Peyer's patch (tissue), 4 donors: Measurements from ENCODE around the gene LRP5. TPM values are rescaled to one million over a fixed set of nuclear protein-coding genes. Genes with fewer than 3 reads are reported as not detected.

Experiments used
- DNase-seq, 3 donors: peaks; one replicate each; pipeline ENCODE4 v3.0.0-alpha.2; 2017 to 2019
- H3K27ac ChIP-seq, 4 donors: fragments of 200-600 bp; sonication (generic); one replicate each; pipeline ENCODE4 v1.5.1; 2016 to 2019
- H3K27me3 ChIP-seq, 2 donors: fragments of 200-600 bp; sonication (generic); one replicate each; pipeline ENCODE4 v1.5.1; 2019
- H3K36me3 ChIP-seq, 3 donors: fragments of 200-600 bp; sonication (generic); one replicate each; pipeline ENCODE4 v1.5.1; 2016 to 2019
- H3K4me1 ChIP-seq, 4 donors: fragments of 200-600 bp; sonication (generic); one replicate each; pipeline ENCODE4 v1.5.1; 2016 to 2019
- H3K4me3 ChIP-seq, 4 donors: fragments of 200-600 bp; sonication (generic); 1 replicate in 3 of 4; 2 replicates in 1 of 4; pipeline ENCODE4 v1.5.1; 2016 to 2019; ENCODE audit warnings: mild to moderate bottlenecking in 1 of 4
- H3K9me3 ChIP-seq, 4 donors: fragments of 200-600 bp; sonication (generic); one replicate each; pipeline ENCODE4 v1.5.1; 2016 to 2019; ENCODE audit warnings: mild to moderate bottlenecking in 1 of 4
- POLR2A ChIP-seq, 2 donors: fragments of 450-650 bp; IDR thresholded peaks; one replicate each; pipeline ENCODE4 v1.5.1; 2017; ENCODE audit warnings: antibody characterized with exemption in 2 of 2, mild to moderate bottlenecking in 2 of 2, moderate library complexity in 2 of 2
- total RNA-seq, 4 donors: library from RNA; depleted of rRNA; stranded (reverse); fragments of >200 nt; gene quantifications; one replicate each; pipeline ENCODE4 v1.1.0, GENCODE V29; 2016
- TF ChIP-seq, protein P1 (sequence below), 6 experiments: fragments of 450-650 bp in 4 of 6; fragments of 200-600 bp in 2 of 6; sonication (generic) in 1 of 6; IDR thresholded peaks; one replicate each; pipeline ENCODE4 v1.5.1; 2017 to 2019; ENCODE audit warnings: antibody characterized with exemption in 6 of 6, mild to moderate bottlenecking in 3 of 6, moderate library complexity in 1 of 6

The LRP5 gene
- total RNA-seq, 4 donors from 2014 or later = 149 to 196 (median 168) TPM

DNA sequence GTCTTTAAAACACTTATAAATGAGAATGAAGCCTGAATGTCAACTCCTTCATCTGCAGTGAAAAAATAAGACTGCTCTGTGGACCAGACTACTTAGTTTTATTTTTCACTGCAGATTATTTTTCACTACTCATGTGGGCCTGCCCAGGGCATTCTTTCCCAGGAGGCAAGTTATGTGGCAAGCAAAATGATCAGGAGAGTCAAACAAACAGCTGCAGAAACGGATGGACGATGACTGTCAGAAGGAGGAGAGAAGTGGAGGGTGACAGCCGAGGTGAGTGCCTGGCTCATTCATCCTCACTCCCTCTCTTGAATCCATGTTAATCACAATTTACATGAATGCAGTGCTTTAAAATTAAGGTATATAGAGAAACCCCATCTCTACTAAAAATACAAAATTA, 5.8 kb upstream of the LRP5 start:
- no peak overlapping the region for H3K4me3 ChIP-seq
- no peaks in the 10 kb centered on the region for H3K9me3 ChIP-seq
- H3K4me1 ChIP-seq = peaks cover 0 to 24% (median 5%) of the 10 kb centered on the region in 4 donors
- no peak overlapping the region for H3K27ac ChIP-seq
- no peaks in the 10 kb centered on the region for H3K36me3 ChIP-seq
- no peak for DNase-seq
- TF ChIP-seq, protein P1, sequence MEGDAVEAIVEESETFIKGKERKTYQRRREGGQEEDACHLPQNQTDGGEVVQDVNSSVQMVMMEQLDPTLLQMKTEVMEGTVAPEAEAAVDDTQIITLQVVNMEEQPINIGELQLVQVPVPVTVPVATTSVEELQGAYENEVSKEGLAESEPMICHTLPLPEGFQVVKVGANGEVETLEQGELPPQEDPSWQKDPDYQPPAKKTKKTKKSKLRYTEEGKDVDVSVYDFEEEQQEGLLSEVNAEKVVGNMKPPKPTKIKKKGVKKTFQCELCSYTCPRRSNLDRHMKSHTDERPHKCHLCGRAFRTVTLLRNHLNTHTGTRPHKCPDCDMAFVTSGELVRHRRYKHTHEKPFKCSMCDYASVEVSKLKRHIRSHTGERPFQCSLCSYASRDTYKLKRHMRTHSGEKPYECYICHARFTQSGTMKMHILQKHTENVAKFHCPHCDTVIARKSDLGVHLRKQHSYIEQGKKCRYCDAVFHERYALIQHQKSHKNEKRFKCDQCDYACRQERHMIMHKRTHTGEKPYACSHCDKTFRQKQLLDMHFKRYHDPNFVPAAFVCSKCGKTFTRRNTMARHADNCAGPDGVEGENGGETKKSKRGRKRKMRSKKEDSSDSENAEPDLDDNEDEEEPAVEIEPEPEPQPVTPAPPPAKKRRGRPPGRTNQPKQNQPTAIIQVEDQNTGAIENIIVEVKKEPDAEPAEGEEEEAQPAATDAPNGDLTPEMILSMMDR (IDR thresholded peaks at IDR 0.05) = no peak
- TF ChIP-seq POLR2A (IDR thresholded peaks at IDR 0.05) = no peak
- H3K27me3 ChIP-seq = no peaks in the 10 kb centered on the region

DNA sequence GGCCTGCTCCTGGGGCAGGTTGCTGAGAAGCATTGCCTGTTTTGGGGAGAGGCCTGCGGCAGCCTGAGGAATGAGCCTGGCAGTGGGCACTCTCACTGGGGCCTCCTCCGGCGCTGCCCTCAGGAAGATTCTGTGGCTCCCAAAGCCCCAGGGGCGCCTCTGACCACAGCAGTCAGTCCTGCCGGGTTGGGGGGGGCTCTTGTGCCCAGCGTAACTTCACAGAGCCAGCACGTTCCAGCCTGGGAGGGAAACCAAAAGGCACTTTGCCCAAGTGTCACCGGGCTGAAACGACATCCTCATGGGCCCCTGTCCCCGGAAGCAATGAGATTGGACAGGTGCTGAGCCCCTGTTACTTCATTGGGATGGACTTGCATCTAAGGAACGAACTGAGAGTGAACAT, 4.3 kb upstream of the LRP5 start:
- Histone ChIP-seq H3K9me3 (no peaks in the 10 kb centered on the region), H3K27me3 (no peaks in the 10 kb centered on the region), H3K4me3 (no peak overlapping the region), H3K36me3 (no peaks in the 10 kb centered on the region), H3K4me1 (peaks cover 0 to 14% (median 4%) of the 10 kb centered on the region in 4 donors), H3K27ac (no peak overlapping the region)
- no peak for DNase-seq
- TF ChIP-seq, protein P1 (IDR thresholded peaks at IDR 0.05) = no peak
- no peak for TF ChIP-seq POLR2A (IDR thresholded peaks at IDR 0.05)

DNA sequence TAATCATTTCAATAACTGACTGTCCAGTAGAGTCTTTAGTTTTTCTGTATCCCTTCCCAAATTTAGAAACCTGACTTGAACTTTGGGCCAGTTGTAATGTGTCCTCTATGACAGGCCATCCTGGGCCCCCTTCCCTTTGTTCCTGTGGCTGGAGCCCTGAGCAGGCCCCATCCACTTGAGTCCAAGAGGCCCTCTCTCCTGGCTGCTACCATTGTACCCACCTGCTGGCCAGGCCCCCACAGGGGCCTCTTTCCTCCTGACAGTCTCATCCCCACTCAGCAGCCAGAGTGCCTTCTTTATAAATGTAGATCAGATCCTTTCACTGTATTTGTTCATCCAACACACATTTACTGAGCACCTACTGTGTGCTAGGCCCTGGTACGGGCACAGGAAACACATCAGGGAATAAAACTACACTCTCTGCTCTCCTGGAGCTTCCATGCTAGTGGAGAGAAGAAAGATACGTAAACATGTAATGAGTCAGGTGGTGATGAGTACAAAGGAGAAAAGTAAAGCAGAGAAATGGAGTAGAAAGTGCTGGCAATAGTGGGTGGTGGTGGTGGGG, 2.7 kb upstream of the LRP5 start:
- no peak for TF ChIP-seq POLR2A (IDR thresholded peaks at IDR 0.05)
- TF ChIP-seq, protein P1 (IDR thresholded peaks at IDR 0.05) = no peak
- no peaks in the 10 kb centered on the region for H3K36me3 ChIP-seq
- DNase-seq = no peak
- no peaks in the 10 kb centered on the region for H3K9me3 ChIP-seq
- peaks cover 0 to 14% (median 4%) of the 10 kb centered on the region in 4 donors for H3K4me1 ChIP-seq
- H3K4me3 ChIP-seq = no peak overlapping the region
- H3K27ac ChIP-seq = peak overlapping the region in 1 of 4 donors; percentile 19
- H3K27me3 ChIP-seq = no peaks in the 10 kb centered on the region

DNA sequence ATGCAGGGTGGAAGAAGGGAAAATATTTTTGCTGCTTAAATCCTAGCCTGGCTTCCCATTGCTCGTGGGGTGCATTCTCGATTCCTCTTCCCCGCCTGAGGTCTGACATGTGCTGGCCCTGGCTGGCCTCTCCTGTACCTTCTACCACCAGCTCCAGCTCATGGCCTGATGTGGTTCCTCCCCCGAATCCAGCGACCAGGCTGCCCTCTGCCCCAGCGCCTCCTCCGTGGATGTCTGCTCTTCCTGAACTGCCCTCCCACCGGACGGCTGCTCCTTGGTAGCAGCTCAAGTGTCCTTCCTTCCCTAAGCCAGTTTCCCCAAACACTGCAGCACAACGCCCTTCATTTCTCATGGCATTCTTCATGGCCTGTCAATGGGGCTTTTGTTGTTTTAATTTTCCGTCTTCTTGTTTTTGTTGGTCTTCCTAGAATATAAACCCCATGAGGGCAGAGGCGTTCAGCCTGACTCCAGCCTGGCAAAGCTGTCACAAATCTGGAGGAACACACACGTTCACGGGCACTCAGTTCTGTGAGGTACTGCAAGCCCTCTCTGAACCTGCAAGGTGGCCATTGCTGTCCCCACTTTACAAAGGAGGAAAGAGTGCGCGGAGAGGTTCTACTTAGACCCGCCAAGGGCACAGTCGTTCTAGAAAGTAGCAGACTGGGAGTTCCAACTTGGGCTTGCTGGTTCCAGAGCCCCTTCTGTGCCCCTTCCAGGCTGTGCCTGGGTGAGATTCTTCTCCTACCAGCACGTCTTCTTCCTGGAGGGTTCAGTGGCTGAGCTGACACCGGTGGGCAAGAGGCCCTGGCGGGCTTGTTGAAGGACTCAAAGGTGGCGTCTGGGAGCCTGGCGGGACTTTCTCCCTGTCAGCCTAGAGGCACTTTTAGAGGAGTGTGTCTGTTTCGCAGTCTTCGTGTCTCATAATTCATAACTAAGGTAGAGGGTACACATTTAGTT, 953 bp upstream of the LRP5 start:
- Histone ChIP-seq H3K27me3 (no peaks in the 10 kb centered on the region), H3K27ac (peak overlapping the region in 3 of 4 donors; percentile 10 to 86 (median 73)), H3K4me3 (peak overlapping the region in 3 of 4 donors; percentile 76 to 94 (median 90)), H3K9me3 (no peaks in the 10 kb centered on the region), H3K36me3 (no peaks in the 10 kb centered on the region), H3K4me1 (peaks cover 0 to 29% (median 4%) of the 10 kb centered on the region in 4 donors)
- no peak for DNase-seq
- TF ChIP-seq, protein P1 (IDR thresholded peaks at IDR 0.05) = no peak
- no peak for TF ChIP-seq POLR2A (IDR thresholded peaks at IDR 0.05)

DNA sequence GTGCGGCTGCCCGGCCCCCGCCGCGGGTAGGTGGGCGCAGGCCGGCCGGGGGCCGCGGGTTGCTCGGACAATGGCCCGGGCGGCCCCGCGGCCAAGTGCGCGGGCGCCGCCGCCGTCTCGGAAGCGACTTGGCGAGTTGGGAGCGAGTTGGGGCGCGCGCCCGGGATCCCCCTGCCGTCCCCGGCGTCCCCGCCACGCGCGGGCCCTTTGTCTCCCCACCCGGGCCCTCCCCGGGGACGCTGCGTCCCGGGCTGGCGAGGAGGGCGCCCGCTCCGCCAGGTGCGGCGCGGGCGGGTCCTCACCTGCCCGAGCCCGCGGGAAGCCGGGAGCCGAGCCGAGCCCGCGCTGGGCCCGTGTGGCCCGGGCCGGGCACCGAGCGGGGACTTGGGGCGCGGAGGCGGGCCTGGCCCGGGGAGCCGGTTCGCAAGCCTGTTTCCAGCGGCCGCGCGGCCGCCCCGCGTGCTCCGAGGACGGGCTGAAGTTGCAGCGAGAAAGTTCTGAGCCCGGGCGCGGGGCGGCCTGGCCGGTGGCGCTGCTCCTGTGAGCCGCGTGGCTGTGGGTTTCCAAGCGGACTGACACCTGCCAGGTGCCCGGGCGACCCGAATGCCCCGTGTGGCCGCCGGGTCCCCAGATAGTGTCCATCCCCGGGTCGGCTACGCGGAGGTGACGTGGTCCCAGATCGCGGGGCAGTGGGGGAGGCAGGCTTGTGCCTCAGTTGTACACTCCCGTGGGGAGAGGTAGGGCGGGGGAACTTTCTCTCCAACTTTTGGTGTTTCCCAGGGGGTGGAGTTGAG, 586 bp downstream of the LRP5 start:
- Histone ChIP-seq H3K9me3 (no peaks in the 10 kb centered on the region), H3K27ac (peak overlapping the region; percentile 62 to 92 (median 80)), H3K4me3 (peak overlapping the region; percentile 58 to 94 (median 83)), H3K4me1 (peaks cover 0 to 42% (median 4%) of the 10 kb centered on the region in 4 donors), H3K36me3 (no peaks in the 10 kb centered on the region), H3K27me3 (no peaks in the 10 kb centered on the region)
- DNase-seq = peak in 1 of 3 donors; percentile 72
- TF ChIP-seq, protein P1 (IDR thresholded peaks at IDR 0.05) = no peak
- no peak for TF ChIP-seq POLR2A (IDR thresholded peaks at IDR 0.05)
